ENCODE results near the gene MORN4.
"Not testable (repeated sequence)": the region's sequence is repeated elsewhere in the genome, so short reads cannot be mapped to it uniquely, and the experiment has no call there.

Gene MORN4

DNA sequence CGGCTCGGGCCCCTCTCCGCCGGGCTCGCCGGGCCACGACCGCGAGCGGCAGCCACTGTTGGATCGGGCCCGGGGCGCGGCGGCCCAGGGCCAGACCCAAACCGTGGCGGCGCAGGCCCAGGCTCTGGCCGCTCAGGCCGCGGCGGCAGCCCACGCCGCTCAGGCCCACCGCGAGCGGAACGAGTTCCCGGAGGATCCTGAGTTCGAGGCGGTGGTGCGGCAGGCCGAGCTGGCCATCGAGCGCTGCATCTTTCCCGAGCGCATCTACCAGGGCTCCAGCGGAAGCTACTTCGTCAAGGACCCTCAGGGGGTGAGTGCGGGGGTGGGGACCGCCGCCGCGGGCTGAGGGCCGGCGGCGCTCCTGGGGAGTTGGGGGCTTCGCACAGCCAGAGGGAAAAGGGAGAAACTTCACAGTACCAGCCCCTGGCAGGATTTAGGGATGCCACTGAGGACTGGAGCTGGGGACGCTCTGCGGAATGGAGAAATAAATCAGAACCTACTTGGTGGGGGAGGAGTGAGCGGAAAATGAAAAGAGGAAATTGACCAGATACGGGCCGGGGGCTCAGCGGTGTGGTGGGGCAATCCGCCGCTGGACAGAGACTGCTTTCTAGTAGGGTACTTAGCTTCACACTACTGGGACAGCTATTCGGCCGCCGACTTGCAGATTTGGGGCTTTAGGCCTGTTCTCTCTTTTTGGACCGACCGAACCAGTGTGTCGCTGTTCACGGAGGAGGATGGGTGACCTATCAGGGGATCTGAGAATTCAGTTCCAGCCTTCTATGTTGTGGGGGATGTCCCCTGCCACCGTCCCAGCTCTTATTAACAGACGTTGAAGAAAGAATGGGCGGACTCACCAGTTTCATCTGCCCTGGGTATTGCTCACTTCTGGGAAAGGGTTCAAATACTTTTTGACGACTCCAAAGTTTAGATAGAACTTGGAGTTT is 7.8 kb upstream of the MORN4 start:
- no peak for DNase-seq

DNA sequence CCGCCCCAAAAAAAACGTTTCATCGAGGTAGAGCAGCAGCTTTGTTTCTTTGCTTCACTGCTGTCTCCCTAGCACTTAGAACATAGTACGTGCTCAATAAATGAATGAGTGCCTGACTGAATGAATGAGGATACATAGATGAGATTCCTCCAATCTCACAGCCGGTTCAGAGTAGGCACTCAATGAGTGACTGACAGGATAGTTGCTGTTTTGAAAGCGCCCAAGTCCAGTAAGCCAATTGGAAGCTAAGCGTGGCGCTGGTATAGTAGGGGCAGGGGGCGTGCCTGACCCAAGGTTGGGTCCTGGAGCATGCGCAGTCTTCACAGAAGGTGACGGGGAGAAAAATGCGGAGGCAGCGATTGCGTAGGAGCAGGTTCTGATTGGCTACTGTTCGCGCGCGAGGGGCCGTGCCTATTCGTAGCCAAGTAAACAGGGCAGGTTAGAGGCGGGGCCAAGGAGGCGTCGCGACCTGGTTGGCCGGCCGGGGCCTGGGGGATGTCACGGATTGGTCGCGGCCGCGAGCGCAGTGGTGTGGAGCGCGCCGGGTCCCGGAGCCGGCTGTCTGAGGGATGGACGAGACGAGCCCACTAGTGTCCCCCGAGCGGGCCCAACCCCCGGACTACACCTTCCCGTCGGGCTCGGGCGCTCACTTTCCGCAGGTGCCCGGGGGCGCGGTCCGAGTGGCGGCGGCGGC is 7.0 kb upstream of the MORN4 start, which contains the start of gene PI4K2A:
PI4K2A (plus strand) TSS at position 498 of the 694 bp plus-strand sequence; CDS start at position 570, 72 bp downstream.
- peak; percentile 98 for DNase-seq

DNA sequence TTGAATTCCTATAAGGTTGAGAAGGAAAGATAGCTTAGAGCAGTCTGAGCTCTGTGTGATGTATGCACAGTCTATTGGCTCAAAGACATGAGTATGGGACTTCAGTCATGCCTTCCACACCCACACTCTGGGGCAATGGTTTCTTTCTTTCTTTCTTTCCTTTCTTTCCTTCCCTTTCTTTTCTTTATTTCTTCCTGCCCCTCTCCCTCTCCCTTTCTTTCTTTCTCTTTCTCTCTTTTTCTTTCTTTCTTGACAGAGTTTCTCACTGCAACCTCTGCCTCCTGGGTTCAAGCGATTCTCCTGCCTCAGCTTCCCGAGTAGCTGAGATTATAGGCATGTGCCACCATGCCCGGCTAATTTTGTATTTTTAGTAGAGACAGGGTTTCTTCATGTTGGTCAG is 5.8 kb upstream of the MORN4 start:
- not testable (repeated sequence) for DNase-seq

DNA sequence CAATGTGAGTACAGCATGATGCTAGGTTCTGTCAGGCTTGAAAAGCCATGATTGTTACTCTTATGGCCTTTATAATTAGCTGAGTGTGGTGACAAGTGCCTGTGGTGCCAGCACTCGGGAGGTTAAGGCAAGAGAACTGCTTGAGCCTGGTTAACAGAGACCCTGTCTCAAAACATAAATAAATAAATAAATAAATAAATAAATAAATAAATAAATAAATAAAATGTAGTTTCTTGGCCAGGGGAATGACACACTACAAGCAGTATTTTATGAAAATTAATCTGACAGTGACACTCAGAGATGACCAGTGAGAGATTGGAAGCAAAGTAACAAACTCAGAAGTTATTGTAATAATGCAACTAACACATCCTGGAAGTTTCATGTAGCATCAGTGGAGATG is 2.3 kb upstream of the MORN4 start:
- no peak for DNase-seq

DNA sequence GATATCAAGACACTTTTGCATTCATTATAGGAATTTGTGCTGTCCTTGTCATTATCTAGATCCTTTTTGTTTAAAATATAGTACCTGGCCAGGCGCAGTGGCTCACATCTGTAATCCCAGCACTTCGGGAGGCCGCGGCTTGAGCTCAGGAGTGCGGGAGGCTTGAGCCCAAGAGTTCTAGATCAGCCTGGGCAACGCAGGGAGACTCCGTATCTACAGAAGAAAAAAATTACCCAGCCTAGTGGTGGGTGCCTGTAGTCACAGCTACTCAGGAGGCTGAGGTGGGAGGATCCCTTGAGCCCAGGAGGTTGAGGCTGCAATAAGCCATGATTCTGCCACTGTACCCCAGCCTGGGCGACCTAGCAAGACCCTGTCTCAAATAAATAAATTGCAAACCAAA is 621 bp upstream of the MORN4 start:
- DNase-seq: no peak

DNA sequence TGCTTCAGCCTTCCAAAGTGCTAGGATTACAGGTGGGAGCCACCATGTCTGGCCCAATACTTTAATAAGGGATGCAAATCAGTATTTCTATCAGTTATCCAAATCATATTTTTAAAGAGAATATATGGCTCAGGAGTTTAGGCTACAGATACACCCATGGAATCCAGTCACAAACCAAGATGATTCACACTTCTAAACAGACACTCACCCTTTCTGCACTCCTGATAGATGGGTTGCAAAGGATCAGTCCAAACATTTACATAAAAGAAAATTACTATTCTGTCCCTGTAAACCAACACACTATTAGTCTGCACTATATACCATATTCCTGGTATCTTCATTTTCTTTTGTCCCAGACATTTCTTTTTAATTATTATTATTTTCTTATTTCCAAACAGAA is 2.2 kb downstream of the MORN4 start:
- no peak for DNase-seq

DNA sequence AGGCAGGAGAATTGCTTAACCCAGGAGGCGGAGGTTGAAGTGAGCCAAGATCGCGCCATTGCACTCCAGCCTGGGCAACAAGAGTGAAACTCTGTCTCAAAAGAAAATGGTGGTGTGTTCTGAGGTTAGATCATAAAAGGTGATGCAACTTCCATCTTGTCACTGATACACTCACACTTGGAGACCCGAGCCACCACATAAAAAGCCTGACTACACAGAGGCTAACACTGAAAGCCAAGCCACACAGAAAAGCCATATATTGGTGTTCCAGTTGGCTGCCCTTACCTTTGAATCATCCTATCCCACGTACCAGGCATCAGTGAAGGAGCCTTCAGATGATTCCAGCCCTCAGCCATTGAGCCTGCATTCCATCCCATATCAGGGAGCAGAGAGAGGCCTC is 4.0 kb downstream of the MORN4 start:
- DNase-seq: no peak

DNA sequence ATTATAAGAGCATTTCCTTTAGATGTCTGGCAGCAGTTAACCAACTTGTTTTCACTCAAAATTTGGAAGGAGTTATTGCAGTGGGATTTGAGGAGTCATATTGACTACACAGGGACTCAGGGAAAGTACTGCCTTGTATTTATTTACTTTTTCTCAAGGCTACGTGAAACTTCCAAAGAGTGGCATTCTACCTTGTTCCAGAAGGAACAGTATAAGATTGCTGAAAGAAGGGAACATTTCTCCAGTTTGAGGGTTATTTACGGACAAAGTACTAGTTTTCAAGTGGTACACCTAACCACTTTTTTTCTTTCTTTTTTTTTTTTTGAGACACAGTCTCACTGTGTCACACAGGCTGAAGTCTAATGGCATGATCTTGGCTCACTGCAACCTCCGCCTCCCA is 5.1 kb downstream of the MORN4 start:
- DNase-seq: no peak

DNA sequence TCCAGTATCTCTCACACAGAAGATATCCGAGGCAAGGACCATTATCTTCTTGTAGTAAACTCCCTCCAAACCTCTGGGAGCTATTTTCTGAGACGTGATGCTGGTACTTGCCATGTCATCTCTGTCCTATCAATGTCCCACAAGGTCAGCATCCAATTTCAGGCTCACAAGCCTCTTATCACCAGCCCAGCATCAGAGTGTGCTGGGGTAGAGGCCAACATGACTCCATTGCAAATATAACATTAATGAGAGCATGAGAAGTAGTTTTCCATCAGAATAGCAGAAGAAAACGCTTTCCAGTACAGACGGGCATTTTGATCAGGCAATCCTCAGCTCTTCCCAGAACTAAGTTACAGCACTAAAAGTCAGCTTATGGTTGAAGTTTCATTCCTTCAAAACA is 5.6 kb downstream of the MORN4 start:
- no peak for DNase-seq

DNA sequence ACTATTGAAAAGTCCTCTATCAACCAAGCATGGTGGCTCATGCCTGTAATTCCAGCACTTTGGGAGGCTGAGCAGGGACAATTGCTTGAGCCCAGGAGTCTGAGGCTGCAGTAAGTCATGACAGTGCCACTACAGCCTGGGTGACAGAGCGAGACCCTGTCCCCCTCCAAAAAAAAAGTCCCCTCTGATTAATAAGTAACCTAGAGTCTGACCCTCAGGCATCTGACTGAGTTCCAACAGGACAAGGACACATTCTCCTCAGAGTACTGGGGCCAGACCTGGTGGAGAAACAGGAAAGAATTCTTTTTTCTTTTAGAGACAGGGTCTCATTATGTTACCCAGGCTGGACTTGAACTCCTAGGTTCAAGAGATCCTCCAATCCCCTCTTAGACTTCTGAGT is 10.0 kb downstream of the MORN4 start:
- DNase-seq: no peak

DNA sequence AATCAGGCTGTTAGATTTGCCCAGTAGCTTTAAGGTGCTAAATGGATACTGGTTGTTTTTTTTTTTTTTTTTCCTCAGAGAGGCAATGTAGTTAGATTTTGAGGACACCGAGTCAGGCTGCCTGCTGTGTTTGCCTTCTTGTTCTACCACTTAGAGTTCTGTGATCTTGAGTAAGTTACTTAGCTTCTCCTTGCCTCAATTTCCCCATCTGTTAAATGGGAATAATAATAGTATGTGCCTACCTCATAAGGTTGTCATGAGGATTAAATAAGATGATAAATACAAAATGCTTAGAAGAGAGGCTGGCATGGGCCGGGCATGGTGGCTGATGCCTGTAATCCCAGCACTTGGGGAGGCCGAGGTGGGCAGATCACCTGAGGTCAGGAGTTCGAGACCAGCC is 14.6 kb downstream of the MORN4 start:
- no peak for DNase-seq

DNA sequence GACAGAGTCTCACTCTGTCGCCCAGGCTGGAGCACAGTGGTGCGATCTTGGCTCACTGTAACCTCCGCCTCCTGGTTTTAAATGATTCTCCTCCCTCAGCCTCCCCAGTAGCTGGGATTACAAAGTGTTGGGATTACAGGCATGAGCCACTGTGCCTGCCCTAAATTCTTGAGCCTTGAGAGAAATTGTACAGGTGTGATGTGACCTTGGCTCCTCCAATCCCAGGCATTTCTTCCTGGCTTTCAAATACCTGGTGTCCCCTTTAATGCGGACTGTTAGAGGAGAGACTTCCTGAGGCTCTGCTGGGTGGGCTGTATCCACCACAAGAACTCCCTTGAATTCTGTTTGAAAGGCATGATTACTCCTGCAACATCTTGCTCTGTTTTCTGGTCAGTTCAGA is 15.0 kb downstream of the MORN4 start:
- DNase-seq: no peak

DNA sequence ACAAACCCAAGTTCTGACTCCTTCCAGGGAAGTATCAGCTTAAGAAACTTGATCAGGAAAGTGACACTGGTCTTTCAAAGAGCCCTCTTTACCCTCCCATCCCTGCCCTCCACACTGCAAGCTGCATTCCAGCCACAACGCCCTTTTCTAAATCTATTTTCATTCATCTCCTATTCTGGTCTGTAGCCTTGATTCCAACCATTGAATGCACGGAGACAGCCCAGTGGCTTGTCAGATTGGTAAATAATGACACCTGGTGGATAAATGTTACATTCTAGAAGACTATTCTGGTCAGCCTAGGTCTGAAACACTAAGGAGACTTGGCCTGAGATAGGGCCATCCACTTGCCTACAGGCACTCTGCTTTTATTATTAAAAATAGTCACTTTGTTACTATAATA is 20.9 kb downstream of the MORN4 start:
- peak; percentile 41 for DNase-seq

DNA sequence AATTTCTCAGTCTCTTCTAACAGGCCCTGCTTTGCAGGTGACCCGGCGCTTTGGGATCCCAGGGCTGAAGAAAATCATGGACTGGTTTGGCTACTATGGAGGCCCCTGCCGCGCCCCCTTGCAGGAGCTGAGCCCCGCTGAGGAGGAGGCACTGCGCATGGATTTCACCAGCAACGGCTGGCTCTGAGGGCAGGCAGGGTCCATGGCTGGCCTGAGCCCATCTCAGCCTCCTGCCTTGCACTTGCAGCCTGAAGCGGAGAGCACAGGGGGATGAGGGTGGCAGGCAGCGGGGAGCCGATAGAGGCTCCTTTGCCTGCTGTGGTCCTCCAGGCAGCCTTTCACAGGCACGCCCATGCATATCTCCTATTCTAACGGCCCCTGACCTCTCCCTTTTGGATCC is 21.8 kb downstream of the MORN4 start:
- DNase-seq: no peak

DNA sequence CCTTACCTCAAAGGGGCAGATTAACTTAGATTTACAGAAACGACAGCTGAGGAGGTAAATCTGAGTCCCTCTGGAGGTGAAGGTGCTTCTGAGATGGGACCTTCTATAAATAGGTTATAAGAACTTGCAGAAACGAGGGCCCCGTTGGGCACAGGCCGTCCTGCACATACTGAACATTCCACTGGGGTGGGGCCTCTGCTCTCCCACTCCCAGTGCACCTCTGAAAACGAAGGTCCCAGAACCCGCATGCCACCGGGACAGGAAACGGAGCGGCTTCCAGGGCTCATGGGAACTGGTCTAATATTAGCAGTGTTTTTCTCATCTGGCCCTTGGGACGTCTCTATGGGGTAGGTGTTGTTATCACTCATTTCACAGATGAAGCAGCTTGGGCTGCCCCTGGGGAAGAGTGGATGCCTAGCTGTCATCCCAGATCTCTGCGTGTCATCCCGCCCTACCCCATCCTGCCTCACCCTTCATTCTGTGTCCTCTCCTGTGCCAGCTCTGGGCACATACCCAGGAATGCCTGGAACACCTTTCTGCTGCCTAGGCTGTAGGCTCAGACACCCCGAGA is 24.2 kb downstream of the MORN4 start:
- DNase-seq: no peak

DNA sequence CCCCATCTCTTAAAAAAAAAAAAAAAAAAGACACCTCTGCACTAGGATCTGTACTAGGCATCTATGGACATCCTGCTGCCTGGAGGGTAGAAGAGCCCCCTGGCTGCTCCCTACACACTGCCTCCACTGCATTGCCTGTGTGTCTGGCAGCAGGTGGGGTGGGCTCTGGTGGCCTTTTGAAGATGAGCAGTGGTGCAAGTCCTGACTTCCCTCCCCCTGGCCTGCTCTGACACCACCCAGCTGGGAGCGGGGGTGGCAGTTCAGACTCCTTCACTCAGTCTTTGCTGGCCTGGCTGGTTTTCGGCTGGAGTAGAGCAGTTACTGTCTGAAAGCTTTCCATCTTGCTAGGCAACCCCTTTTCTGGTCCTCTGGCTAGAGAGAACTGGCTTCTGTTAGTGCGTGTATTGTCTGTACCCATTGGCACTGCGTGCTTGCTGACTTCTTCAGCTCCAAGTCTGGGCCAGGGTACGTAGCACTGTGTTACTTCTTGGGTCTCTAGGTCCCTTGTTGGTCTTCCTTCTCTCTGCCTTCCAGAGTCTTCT is 26.1 kb downstream of the MORN4 start:
- DNase-seq: peak; percentile 63

DNA sequence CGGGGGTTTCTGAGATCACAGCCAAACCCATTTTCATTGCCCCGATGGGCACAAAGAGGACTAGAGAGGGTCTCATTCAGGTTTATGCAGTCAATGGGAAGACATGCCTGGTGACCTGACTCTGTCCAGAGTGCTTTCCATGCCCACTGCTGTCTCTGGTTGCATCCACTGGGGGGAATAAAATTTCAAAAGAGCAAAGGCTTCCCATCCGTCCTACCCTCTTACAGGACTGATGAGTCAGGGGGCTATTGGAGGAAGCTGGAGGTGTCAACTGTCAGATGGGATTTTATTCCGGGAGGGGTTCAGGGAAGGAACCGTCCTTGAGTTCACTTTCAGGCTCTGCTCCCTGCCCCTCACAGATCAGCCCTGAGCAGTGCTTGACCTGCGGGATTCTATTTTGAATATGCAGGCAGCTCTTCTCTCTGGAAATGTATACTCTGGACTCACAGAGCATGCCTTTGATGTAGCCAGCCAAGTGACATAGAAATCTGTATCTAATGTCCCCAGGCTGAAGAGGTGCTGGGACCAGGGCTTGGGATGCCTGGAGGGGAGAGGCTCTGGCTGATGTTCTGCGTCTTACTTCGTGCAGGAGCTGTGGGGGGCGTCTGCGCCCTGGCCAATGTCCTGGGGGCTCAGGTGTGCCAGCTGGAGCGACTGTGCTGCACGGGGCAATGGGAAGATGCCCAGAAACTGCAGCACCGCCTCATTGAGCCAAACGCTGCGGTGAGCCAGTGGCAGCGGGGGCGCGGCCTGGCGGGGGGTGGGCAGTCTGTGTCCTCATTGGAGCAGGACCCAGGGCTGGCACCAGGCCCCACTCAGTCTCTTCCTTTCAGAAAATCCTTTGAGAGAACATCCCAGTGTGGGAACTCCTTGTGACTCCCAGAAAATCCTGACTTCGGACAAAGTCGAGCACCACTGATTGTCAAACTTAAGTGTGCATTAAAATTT is 31.8 kb downstream of the MORN4 start:
- peak; percentile 59 for DNase-seq

DNA sequence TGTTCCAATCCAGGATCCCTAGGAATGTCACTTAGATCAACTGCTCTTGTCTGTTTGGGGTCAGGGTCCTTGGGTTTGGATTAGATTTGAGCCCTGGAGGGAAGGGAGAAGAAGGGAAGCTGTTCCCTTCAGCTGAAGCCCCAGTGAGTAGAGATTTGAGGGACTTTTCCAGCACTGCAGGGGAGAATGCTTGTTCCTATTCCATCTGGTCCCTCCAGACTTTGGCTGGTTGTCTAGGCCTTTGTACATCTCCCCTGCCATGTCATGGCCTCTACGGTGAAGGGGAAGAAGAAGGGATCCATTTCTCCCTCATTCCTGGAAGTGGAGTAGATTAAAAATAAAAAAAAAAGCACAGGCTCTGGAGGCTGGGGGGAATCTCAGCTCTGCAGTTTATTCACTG is 32.7 kb downstream of the MORN4 start:
- DNase-seq: no peak

DNA sequence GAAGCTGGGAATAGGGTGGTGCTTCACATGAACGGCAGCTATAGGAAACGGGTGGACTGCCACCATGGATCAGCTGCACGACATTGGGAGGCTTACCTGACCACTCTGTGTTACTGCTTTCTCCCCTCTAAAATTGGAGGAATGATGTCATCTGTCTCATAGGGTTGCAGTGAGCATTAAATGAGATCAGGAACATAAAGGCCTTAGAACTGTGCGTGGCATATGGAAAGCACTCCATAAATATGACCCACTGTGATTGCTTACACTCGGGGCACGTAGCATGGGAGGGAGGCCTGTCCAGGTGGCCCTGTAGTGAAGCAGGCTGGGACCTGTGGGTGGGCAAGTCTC is 34.1 kb downstream of the MORN4 start:
- DNase-seq: no peak

DNA sequence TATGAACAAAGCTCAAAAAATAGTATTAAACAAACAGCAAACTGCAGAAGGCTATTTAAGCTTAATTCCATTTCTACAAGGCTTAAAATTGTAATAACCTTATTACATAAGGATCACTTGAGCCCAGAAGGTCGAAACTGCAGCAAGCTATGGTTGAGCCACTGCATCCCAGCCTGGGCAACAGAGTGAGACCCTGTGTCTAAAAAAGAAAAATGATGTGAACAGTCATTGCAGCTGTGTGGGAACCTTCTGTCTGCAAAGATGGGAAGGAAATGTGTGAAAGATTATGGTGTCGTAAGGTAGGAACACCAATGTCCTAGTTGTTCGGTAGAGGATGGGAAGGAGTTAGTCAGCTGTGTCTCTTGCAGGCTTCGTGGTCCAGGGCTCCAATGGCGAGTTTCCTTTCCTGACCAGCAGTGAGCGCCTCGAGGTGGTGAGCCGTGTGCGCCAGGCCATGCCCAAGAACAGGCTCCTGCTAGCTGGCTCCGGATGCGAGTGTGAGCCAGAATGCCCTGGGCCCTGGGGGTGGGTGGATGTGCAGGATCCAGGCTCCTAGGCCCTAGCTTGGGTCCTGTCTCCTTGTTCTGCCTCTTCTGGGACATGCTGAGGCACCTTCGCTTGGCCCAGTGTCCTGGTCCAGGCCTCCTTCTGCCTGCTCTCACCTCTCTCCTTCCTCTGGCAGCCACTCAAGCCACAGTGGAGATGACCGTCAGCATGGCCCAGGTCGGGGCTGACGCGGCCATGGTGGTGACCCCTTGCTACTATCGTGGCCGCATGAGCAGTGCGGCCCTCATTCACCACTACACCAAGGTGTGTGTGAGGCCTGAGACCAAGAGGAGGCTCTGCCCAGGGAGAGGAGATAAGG is 34.7 kb downstream of the MORN4 start:
- no peak for DNase-seq

DNA sequence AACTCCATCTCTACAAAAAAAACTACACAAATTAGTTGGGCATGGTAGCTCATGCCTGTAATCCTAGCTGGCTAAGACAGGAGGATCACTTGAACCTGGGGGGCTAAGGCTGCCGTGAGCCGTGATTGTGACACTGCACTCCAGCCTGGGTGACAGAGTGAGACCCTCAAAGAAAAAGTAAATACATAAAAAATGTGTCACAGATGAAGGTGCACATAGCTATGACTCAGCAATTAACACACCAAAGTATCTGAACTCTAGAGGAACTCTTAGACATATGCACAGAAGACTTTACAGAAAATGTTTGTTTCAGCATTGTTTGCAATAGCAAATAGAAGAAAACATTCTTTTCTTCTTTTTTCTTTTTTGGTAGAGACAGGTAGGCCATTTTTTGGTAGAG is 35.5 kb downstream of the MORN4 start:
- DNase-seq: no peak
